ENCODE data around the gene CXCR5.

CXCR5 gene

DNA sequence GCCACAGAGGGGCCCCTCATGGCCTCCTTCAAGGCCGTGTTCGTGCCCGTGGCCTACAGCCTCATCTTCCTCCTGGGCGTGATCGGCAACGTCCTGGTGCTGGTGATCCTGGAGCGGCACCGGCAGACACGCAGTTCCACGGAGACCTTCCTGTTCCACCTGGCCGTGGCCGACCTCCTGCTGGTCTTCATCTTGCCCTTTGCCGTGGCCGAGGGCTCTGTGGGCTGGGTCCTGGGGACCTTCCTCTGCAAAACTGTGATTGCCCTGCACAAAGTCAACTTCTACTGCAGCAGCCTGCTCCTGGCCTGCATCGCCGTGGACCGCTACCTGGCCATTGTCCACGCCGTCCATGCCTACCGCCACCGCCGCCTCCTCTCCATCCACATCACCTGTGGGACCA, 10.0 kb downstream of the CXCR5 start:
- H3K36me3 ChIP-seq (ENCODE audit: control insufficient read depth in 2 of 2, insufficient read depth in 1 of 2, low read length in 2 of 2) = peaks cover 0 to 2% of the 10 kb centered on the region in 2 experiments; a peak in 1 of 3 replicates
- no peak overlapping the region for H3K27ac ChIP-seq (ENCODE audit: extremely low read depth, low read depth, low read length)
- TF ChIP-seq ZNF138 (tag by site-specific recombination; IDR thresholded peaks at IDR 0.05; ENCODE audit: borderline replicate concordance) (no peak), ZNF658 (tag by site-specific recombination; IDR thresholded peaks at IDR 0.05) (no peak), OSR2 (tag by site-specific recombination; IDR thresholded peaks at IDR 0.05) (no peak), ZNF621 (tag by site-specific recombination; IDR thresholded peaks at IDR 0.05) (no peak)
- H3K4me3 ChIP-seq (ENCODE audit: low read depth, low read length) = no peak overlapping the region
- no peaks in the 10 kb centered on the region for H3K9me3 ChIP-seq (ENCODE audit: control insufficient read depth, insufficient read depth, low read depth, low read length)
- no peaks in the 10 kb centered on the region for H3K4me1 ChIP-seq (ENCODE audit: control insufficient read depth, insufficient read depth, low read length)
- POLR2A ChIA-PET = no interaction called here
- CTCF ChIA-PET = no interaction called here

DNA sequence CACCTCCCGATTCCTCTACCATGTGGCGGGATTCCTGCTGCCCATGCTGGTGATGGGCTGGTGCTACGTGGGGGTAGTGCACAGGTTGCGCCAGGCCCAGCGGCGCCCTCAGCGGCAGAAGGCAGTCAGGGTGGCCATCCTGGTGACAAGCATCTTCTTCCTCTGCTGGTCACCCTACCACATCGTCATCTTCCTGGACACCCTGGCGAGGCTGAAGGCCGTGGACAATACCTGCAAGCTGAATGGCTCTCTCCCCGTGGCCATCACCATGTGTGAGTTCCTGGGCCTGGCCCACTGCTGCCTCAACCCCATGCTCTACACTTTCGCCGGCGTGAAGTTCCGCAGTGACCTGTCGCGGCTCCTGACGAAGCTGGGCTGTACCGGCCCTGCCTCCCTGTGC, 10.5 kb downstream of the CXCR5 start:
- CTCF ChIA-PET = interaction anchor here (0.9 kb wide), 1 partner anchor 427 kb away, joined by 3 read pairs; no protein-coding TSS in a partner anchor
- H3K9me3 ChIP-seq (ENCODE audit: control insufficient read depth, insufficient read depth, low read depth, low read length) = no peaks in the 10 kb centered on the region
- peaks cover 0 to 5% of the 10 kb centered on the region in 2 experiments; a peak in 1 of 3 replicates for H3K36me3 ChIP-seq (ENCODE audit: control insufficient read depth in 2 of 2, insufficient read depth in 1 of 2, low read length in 2 of 2)
- no peak overlapping the region for H3K4me3 ChIP-seq (ENCODE audit: low read depth, low read length)
- H3K4me1 ChIP-seq (ENCODE audit: control insufficient read depth, insufficient read depth, low read length) = no peaks in the 10 kb centered on the region
- POLR2A ChIA-PET = no interaction called here
- TF ChIP-seq SP2 (tag by site-specific recombination; IDR thresholded peaks at IDR 0.05) = no peak
- no peak overlapping the region for H3K27ac ChIP-seq (ENCODE audit: extremely low read depth, low read depth, low read length)

DNA sequence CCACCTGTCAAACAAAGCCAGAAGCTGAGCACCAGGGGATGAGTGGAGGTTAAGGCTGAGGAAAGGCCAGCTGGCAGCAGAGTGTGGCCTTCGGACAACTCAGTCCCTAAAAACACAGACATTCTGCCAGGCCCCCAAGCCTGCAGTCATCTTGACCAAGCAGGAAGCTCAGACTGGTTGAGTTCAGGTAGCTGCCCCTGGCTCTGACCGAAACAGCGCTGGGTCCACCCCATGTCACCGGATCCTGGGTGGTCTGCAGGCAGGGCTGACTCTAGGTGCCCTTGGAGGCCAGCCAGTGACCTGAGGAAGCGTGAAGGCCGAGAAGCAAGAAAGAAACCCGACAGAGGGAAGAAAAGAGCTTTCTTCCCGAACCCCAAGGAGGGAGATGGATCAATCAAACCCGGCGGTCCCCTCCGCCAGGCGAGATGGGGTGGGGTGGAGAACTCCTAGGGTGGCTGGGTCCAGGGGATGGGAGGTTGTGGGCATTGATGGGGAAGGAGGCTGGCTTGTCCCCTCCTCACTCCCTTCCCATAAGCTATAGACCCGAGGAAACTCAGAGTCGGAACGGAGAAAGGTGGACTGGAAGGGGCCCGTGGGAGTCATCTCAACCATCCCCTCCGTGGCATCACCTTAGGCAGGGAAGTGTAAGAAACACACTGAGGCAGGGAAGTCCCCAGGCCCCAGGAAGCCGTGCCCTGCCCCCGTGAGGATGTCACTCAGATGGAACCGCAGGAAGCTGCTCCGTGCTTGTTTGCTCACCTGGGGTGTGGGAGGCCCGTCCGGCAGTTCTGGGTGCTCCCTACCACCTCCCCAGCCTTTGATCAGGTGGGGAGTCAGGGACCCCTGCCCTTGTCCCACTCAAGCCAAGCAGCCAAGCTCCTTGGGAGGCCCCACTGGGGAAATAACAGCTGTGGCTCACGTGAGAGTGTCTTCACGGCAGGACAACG, 11.7 kb downstream of the CXCR5 start:
- CTCF ChIA-PET = interaction anchor here (0.6 to 1.1 kb wide), 4 partner anchors 35 to 426 kb away, joined by 3 to 5 read pairs (median 4); no protein-coding TSS in a partner anchor
- no peaks in the 10 kb centered on the region for H3K4me1 ChIP-seq (ENCODE audit: control insufficient read depth, insufficient read depth, low read length)
- TF ChIP-seq ZBTB7A (tag by site-specific recombination; IDR thresholded peaks at IDR 0.05; ENCODE audit: low read depth) (no peak), ZIC2 (tag by site-specific recombination; IDR thresholded peaks at IDR 0.05) (peak; percentile 76)
- H3K27ac ChIP-seq (ENCODE audit: extremely low read depth, low read depth, low read length) = no peak overlapping the region
- H3K4me3 ChIP-seq (ENCODE audit: low read depth, low read length) = no peak overlapping the region
- H3K36me3 ChIP-seq (ENCODE audit: control insufficient read depth in 2 of 2, insufficient read depth in 1 of 2, low read length in 2 of 2) = peaks cover 0 to 5% of the 10 kb centered on the region in 2 experiments; a peak in 1 of 3 replicates
- H3K9me3 ChIP-seq (ENCODE audit: control insufficient read depth, insufficient read depth, low read depth, low read length) = no peaks in the 10 kb centered on the region
- POLR2A ChIA-PET = interaction anchor here (1.2 kb wide), 1 partner anchor 14 kb away, joined by 3 read pairs; no protein-coding TSS in a partner anchor

- no peak overlapping the region for H3K27ac ChIP-seq (ENCODE audit: extremely low read depth, low read depth, low read length)
- POLR2A ChIA-PET = no interaction called here
Observed at GRCh38 chr11:118896472-118896913, 12.8 kb downstream of the CXCR5 start.

More at GRCh38 chr11:118896472-118896913, 12.8 kb downstream of the CXCR5 start:
- Histone ChIP-seq H3K36me3 (ENCODE audit: control insufficient read depth in 2 of 2, insufficient read depth in 1 of 2, low read length in 2 of 2) (peaks cover 0 to 17% of the 10 kb centered on the region in 2 experiments; a peak in 1 of 3 replicates), H3K4me1 (ENCODE audit: control insufficient read depth, insufficient read depth, low read length) (no peaks in the 10 kb centered on the region), H3K9me3 (ENCODE audit: control insufficient read depth, insufficient read depth, low read depth, low read length) (no peaks in the 10 kb centered on the region), H3K4me3 (ENCODE audit: low read depth, low read length) (no peak overlapping the region)
- CTCF ChIA-PET = interaction anchor here (1.1 kb wide), 1 partner anchor 34 kb away, joined by 5 read pairs; no protein-coding TSS in a partner anchor
- TF ChIP-seq ZNF571 (tag by site-specific recombination; IDR thresholded peaks at IDR 0.05) (no peak), ZNF654 (tag by site-specific recombination; IDR thresholded peaks at IDR 0.05; ENCODE audit: low read depth) (no peak), ZNF843 (tag by site-specific recombination; IDR thresholded peaks at IDR 0.05) (no peak), OSR2 (tag by site-specific recombination; IDR thresholded peaks at IDR 0.05) (no peak), ZNF529 (tag by site-specific recombination; IDR thresholded peaks at IDR 0.05; ENCODE audit: insufficient replicate concordance) (no peak), ZNF121 (tag by site-specific recombination; IDR thresholded peaks at IDR 0.05) (no peak), ZNF280D (tag by site-specific recombination; IDR thresholded peaks at IDR 0.05) (no peak), REPIN1 (tag by site-specific recombination; IDR thresholded peaks at IDR 0.05; ENCODE audit: low read depth) (no peak)
- TF ChIP-seq, protein P1, sequence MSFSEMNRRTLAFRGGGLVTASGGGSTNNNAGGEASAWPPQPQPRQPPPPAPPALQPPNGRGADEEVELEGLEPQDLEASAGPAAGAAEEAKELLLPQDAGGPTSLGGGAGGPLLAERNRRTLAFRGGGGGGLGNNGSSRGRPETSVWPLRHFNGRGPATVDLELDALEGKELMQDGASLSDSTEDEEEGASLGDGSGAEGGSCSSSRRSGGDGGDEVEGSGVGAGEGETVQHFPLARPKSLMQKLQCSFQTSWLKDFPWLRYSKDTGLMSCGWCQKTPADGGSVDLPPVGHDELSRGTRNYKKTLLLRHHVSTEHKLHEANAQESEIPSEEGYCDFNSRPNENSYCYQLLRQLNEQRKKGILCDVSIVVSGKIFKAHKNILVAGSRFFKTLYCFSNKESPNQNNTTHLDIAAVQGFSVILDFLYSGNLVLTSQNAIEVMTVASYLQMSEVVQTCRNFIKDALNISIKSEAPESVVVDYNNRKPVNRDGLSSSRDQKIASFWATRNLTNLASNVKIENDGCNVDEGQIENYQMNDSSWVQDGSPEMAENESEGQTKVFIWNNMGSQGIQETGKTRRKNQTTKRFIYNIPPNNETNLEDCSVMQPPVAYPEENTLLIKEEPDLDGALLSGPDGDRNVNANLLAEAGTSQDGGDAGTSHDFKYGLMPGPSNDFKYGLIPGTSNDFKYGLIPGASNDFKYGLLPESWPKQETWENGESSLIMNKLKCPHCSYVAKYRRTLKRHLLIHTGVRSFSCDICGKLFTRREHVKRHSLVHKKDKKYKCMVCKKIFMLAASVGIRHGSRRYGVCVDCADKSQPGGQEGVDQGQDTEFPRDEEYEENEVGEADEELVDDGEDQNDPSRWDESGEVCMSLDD (tag by site-specific recombination; IDR thresholded peaks at IDR 0.05) = no peak
